ENCODE measurements around the gene DRAM1.
A peak's percentile ranks its signal among the peaks of the same experiment; 100 is the strongest.

The DRAM1 gene

DNA sequence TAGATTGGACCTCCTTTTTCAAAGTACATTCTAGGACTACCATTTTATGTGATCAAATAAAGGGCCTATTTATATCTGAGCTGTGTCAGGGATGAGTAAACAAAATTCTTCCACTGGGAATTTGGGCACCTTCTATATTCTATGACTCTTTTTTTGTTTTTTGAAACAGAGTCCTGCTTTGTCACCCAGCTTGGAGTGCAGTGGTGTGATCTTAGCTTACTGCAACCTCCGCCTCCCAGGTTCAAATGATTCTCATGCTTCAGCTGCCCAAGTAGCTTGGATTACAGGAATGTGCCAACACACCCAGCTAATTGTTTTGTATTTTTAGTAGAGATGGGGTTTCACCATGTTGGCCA is 64.8 kb downstream of the DRAM1 start:
- DNase-seq: no peak

DNA sequence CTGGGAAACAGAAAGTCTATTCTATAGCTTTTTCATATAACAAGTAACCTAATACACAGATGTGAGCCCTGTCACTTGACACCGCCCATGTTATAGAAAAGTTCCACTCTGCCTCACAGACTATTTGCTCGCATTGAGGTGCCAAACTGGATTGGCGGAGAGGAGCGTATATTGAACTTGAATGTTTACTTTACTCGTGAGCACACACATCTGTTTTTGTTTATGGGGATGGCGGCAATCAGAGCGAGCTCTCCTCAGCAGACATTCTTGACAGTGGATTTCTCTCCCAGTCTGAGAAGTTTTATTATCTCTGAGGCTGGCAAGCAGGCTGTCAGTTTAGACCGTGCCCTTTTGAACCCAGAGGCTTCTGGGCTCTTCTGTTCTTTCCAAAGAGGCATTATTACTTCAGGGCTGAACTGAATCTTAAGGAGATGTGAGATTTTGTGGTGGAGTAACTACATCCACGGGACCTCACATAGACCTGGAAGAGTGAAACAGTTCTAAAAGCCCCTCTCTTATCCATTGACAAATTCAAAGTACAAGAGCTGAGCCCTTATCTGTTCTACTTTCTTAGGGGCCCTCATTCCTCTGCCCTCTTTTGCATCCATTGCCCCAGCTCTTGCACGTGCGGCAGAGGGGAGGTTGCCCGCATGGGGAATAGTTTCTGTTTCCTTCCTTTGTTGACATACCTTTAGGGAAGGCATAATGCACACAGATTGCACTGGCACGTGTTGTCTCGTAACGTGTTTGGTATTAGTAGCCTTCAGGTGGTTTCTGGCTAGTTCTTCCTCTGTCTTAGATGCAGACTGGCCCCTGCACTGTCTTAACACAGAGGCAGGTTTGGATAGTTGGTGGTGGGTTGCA is 68.2 kb downstream of the DRAM1 start:
- DNase-seq: no peak

DNA sequence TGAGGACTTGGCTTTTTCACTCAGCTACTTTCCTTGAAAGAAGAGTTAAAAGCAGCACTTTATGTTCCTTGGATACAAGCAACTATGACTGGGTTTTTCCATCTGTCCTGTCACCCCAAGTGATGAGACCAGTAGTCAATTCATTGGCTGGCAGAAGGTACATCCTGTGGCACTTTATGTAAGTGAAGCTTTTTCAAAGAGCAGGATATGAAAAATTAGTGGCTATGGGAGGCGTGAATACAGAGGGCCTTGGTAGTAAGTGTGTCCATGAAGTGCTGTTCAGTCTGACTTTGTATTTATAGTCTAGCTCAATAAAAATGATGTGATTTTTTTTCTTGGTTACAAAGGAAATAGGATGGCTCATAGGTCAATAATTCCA is 68.8 kb downstream of the DRAM1 start:
- peak in 1 of 5 donors; percentile 16 for DNase-seq

DNA sequence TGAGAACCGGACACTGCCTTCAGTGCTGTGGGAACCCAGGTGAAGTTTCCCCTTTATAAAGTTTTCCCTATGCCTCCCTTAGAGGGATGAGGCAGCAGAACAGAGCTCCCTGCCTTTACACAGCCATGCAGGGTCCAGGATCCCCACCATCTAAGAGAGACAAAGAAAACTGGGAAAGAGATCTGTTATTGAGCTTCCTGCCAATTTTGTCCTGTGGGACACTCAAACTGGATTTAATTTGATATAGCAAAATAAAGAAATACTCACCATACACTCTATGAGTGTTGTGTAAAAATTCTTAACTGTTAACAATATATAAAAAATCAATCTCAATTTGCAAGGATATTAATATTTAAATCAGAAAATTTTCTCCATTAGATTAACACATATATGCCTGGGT is 69.9 kb downstream of the DRAM1 start:
- no peak for DNase-seq

DNA sequence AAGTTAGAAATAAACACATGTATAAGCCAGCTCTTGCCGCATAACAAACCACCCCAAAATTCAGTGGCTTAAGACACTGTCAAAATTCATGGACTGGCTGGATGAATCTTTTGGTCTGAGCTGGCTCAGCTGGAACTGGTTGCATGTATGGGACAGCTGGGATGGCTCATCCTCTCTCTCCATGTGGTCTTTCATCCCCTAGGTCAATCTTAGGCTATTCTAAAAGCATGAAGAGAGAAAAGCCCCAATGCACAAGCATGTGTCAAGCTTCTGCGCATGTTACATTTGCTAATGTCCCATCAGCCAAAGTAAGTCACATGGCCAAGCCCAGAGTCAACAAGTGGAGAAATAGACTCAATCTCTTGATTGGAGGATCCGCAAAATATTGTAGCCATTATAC is 71.0 kb downstream of the DRAM1 start:
- DNase-seq: no peak

DNA sequence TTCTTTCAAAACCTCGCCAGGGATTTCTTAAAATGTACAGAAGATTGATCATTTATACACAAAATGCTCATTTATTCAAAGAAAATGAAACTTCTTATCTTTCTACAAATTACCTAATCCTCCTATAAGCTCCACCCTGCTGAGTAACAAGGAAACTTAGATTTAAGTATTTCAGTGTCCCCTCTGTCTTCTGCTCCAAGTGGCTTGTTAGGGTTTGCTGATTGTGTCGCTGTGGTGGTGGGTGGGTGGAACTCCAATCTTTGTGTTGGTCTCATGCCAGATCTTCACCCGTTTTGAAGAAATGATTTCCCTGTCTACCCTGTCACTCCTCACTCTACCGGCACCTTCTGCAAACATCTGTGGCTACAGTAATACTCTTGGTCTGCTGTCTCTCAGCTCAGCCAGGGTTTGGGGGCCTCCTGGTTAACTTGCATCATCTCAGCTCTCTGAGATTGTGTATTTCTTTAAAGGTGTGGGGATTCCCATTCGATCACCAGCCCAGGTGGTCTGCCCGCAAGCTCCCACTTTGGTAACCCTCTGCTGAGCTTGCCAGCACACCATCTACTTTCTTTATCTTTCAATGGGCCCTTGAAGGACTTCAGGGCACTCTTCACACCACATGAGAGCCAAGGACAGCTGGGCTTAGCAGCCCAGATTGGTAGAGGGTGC is 73.8 kb downstream of the DRAM1 start:
- DNase-seq: peak in 1 of 5 donors; percentile 32

DNA sequence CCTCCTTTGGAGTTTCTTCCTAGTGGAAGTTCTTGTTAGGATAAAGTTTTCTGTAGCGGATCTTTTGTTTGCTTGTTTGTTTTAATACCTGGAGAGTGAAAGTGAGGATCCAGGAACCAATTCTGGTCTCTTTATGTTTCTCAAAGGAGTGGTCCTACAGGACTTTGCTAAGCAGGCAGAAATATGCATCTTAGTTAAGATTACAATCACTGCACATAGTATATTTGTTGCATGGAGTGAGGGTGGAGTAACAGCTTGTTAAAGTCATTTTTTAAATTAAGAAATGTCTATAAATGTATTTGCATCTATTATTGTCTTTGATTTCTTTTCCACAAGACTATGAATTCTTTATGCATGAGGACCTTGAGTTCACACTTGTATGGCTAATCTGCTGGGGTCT is 76.7 kb downstream of the DRAM1 start:
- DNase-seq: no peak

DNA sequence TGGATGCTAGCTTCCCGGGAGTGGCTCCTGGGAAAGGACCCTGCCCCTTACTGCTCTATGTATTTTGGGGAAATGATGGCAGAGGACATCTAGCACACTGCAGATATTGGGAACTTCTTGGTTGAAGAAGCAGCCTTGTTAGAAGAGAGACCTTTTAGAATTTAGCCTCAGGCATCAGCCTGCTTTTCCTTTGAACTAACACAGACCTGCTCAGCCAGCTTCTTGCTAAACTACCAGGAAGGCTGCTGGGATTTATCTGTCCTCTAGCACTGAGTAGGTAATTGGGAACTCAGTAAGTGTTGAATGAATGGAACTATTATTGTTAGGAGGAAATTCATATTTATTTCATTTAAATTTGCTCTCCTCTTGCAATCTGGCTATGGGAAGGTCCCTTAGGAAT is 77.3 kb downstream of the DRAM1 start:
- no peak for DNase-seq

DNA sequence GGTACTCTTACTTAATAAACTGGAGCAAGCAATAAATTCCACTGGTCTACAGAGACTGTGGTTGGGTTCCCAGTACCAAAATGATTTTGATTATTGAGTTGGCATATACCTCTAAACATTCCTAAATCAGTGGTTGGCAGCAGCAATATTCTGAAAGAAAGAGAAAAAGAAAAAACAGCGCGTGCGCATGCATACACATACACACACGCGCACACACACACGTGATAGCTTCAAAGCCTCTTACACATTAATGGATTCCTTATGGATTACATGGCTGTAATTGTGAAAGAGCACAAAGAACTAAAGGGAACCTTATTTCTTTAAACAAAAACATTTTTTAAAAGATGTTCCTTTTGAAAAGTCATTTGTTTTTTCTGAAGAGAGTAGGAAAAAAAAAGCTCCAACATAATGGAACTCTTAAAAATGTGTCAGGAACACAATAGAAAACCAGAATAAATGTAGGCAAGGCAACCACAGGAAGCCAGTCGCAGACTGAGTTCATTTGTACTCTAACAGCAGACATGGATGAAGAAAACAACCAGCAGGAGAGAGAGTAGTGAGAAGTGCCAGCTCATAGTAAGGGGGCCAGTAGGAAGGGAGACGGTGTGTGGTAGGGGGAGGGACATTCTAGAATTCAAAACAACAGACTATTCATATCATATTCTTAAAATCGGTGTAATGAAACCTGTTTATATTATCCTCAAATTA is 80.0 kb downstream of the DRAM1 start:
- no peak for DNase-seq

DNA sequence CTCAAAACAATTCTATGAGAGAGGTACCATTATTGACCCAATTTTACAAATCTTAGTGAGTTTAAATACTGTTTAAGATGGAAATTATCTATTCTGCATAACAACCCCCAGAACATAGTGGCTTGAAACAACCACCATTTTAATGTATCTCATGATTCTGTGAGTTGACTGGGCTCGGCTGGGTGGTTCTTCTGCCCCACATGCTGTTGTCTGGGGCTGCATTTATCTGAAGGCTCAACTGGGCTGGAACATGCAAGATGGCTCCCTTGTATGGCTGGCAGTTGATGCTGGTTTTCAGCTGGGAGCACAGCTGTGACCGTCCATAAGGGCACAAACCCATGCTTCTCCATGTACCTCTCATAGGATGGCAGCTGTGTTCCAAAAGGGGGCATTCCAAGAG is 82.2 kb downstream of the DRAM1 start:
- DNase-seq: no peak

DNA sequence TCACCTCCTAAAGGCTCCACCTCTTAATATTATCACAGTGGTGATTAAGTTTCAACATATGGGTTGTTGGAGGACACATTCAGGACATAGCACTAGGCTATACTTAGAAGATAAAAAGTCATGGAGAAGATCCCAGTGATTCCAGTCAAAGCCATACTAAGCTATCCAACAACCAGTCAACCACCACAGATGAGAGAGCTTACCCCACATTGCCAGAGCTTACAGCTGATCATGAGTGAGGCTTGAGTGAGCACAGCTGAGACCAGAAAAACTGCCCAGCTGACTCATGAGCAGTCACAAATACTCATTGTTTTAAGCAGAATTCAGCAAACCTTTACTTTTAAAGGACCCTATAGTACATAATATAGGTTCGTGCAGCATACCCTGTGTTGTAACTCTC is 85.1 kb downstream of the DRAM1 start:
- DNase-seq: no peak

DNA sequence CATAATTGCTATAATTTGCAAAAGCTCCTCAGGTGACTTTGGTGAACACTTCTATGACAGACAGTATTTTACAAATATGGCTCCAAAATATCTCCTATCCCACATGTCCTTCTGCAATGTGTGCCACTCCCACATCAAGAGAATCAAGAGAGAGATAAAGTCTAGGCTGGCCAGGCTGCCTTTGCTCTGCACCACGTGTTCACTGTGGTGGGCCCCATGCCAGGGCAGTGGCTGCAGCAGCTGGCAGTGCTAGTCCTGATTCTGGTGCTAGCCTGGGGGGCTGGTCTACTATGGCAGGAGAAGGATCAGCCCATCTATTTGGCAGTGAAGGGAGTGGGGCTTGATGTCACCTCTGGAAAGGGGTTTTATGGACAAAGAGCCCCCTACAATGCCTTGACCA is 86.3 kb downstream of the DRAM1 start:
- DNase-seq: no peak

DNA sequence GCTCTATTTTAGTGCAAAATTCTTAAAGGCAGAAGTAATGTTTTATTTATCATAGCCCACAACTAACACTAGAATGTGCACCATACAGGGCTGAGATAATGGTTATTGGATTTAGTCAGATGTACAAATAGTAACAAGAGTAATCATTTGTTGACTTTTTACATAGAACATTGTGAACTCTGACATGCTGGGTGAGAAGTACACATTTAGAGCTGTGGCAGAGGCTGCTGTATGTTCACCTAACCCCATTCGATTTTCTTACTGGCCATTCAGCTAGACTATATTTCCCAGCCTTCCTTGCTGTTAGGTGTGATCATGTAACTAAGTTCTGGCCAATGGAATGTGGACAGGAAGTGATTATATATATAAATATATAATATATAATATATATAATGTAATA is 89.1 kb downstream of the DRAM1 start:
- no peak for DNase-seq

DNA sequence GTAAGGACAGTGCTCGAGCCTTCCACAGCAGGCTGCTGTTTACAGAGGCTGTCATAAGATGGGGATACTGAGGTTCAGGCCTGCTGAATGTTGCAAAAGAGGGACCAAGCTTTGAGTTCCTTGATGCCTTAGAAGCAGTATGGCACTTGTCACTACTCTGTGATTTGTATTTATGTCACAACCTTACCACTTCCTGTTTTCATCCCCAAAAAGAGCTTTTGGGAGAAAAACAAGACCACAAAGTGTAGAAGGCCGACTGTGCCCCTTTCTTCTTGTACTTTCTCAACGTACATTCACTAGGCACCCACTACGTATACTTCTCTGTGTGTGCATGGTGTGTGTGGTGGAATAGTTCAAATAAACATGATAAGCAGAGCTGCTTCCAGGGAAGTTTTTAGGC is 90.1 kb downstream of the DRAM1 start:
- DNase-seq: peak in 1 of 5 donors; percentile 48

DNA sequence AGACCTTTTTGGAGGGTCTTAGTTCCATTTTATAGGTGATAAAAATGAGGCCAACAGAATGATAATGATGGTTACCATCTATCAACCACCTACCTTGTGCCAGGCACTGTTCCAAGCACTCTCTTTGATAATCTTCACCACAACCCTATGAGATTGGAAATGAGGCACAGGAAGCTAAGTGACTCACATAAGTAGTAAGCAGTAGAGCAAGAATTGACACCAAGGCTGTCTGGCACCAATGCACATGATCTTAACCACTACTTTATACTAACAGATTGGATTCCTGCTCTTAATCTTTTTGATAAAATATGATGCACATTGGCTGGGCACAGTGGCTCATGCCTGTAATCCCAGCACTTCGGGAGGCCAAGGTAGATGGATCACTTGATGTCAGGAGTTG is 91.4 kb downstream of the DRAM1 start:
- DNase-seq: peak in 1 of 5 donors; percentile 76

All from T-helper 1 cell (primary cell).